Measurements from ENCODE around the gene NANOS1.

NANOS1 gene

GRCh38 chr10:119029613-119030420, at the start of gene NANOS1:
Gene NANOS1 (plus strand): TSS chr10:119029714. CDS start chr10:119029802, 88 bp downstream.
- no peak for DNase-seq (ENCODE audit: low read depth in 2 of 2)

- no peak for DNase-seq (ENCODE audit: low read depth in 2 of 2)
Measured at GRCh38 chr10:118980135-118980865, 49.2 kb upstream of the NANOS1 start.

GRCh38 chr10:118980870-118981269, 48.6 kb upstream of the NANOS1 start:
- no peak for DNase-seq (ENCODE audit: low read depth in 2 of 2)

GRCh38 chr10:118981946-118982345, 47.6 kb upstream of the NANOS1 start:
- no peak for DNase-seq (ENCODE audit: low read depth in 2 of 2)

GRCh38 chr10:118982366-118982765, 47.1 kb upstream of the NANOS1 start:
- DNase-seq (ENCODE audit: low read depth in 2 of 2): no peak

- no peak for DNase-seq (ENCODE audit: low read depth in 2 of 2)
Measured at GRCh38 chr10:118983263-118983662, 46.3 kb upstream of the NANOS1 start.

- DNase-seq (ENCODE audit: low read depth in 2 of 2): no peak
Measured at GRCh38 chr10:118985576-118985975, 43.9 kb upstream of the NANOS1 start.

GRCh38 chr10:118986815-118987790, 42.4 kb upstream of the NANOS1 start:
- no peak for DNase-seq (ENCODE audit: low read depth in 2 of 2)

GRCh38 chr10:118990326-118990725, 39.2 kb upstream of the NANOS1 start:
- DNase-seq (ENCODE audit: low read depth in 2 of 2): no peak

- no peak for DNase-seq (ENCODE audit: low read depth in 2 of 2)
Measured at GRCh38 chr10:118992496-118992895, 37.0 kb upstream of the NANOS1 start.

- no peak for DNase-seq (ENCODE audit: low read depth in 2 of 2)
Measured at GRCh38 chr10:118993214-118993613, 36.3 kb upstream of the NANOS1 start.

GRCh38 chr10:118994321-118994720, 35.2 kb upstream of the NANOS1 start:
- no peak for DNase-seq (ENCODE audit: low read depth in 2 of 2)

- no peak for DNase-seq (ENCODE audit: low read depth in 2 of 2)
Measured at GRCh38 chr10:118995739-118996138, 33.8 kb upstream of the NANOS1 start.

- no peak for DNase-seq (ENCODE audit: low read depth in 2 of 2)
Measured at GRCh38 chr10:118997379-118997778, 32.1 kb upstream of the NANOS1 start.

GRCh38 chr10:118998183-118998582, 31.3 kb upstream of the NANOS1 start:
- no peak for DNase-seq (ENCODE audit: low read depth in 2 of 2)

GRCh38 chr10:119001717-119002500, 27.6 kb upstream of the NANOS1 start:
- DNase-seq (ENCODE audit: low read depth in 2 of 2): no peak

GRCh38 chr10:119003572-119004289, 25.8 kb upstream of the NANOS1 start:
- DNase-seq (ENCODE audit: low read depth in 2 of 2): no peak

GRCh38 chr10:119005362-119006043, 24.0 kb upstream of the NANOS1 start:
- no peak for DNase-seq (ENCODE audit: low read depth in 2 of 2)

GRCh38 chr10:119006451-119007210, 22.9 kb upstream of the NANOS1 start:
- no peak for DNase-seq (ENCODE audit: low read depth in 2 of 2)

Data from stimulated activated CD8-positive, alpha-beta memory T cell treated with anti-CD3 and anti-CD28 coated beads, Interleukin-15, amount 100 ng/mL, for 4 hours (primary cell).